ENCODE results near the gene PPIF.

PPIF gene

DNA sequence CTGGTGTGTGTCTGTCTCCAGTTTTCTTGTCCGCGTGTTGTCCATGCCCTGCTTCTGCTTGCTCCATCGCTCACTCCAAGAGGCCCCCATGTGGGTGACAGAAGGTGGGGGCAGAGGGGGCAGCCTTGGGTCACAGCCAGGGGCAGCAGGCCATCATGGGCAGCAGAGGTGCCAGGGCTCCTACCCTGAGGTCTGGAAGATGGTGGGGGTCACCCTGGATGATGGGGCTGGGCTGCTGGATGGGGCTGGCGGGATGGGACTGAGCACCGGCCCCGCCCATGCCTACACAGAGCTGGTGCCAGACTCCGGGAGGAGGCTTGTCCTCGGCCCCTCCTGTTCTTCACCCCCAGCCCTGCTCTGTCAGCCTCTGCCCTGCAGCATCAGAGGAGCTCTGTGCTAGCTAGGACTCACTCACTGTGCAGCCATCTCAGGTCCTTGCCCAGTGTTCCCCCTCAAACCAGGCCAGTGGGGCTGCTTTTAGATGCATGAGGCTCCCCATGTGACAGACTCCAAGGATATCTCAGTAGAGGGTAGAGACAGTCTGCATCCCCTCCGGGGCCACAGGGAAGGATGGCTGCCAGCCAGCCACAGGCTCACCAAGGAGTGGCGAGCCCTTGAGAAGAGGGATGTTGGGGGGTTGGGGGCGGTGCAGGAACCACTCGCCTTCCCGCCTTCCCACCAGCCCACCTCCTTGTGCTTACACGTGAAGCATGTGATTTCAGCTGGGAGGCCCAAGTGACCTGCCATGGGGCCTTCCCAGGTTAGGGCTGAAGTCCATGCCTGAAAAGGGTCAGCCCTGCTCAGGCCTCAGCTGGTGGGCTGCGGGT is 35.5 kb upstream of the PPIF start:
- TF ChIP-seq, protein P1, sequence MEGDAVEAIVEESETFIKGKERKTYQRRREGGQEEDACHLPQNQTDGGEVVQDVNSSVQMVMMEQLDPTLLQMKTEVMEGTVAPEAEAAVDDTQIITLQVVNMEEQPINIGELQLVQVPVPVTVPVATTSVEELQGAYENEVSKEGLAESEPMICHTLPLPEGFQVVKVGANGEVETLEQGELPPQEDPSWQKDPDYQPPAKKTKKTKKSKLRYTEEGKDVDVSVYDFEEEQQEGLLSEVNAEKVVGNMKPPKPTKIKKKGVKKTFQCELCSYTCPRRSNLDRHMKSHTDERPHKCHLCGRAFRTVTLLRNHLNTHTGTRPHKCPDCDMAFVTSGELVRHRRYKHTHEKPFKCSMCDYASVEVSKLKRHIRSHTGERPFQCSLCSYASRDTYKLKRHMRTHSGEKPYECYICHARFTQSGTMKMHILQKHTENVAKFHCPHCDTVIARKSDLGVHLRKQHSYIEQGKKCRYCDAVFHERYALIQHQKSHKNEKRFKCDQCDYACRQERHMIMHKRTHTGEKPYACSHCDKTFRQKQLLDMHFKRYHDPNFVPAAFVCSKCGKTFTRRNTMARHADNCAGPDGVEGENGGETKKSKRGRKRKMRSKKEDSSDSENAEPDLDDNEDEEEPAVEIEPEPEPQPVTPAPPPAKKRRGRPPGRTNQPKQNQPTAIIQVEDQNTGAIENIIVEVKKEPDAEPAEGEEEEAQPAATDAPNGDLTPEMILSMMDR (IDR thresholded peaks at IDR 0.05): no peak
- Histone ChIP-seq H3K9me3 (no peaks in the 10 kb centered on the region), H3K36me3 (peaks cover 82% of the 10 kb centered on the region), H3K27ac (no peak overlapping the region), H3K4me1 (ENCODE audit: control insufficient read depth in 1 of 2, insufficient read depth in 1 of 2, low read depth in 1 of 2, low read length in 1 of 2) (peaks cover 16 to 17% of the 10 kb centered on the region in 2 experiments), H3K27me3 (no peaks in the 10 kb centered on the region), H3K4me3 (ENCODE audit: low read depth in 1 of 2, low read length in 1 of 2) (no peak overlapping the region)

DNA sequence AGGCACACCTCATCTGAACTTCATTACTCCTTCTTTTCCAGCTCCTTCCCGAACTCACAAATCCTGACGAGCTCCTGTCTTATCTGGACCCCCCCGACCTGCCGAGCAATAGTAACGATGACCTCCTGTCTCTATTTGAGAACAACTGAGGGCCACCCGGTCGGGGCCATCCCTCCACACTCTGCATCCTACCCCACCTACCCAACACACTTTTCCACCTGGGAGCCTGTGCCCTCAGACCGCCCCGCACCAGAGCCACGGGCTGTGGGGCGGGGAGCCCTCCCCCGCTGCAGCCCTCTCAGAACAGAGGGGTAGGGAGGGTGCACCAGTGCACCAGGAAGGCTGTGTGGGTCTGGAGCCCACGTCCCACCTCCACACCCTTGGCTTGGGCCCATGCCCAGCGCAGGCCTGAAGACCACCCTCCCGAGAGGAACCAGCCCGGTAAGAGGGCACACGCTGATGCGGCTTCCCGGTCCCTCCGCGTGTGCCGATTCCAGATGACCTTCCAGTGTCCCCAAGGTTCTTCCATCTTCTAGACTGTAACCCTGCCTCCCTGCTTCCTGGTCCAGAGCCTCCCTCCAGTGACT is 34.6 kb upstream of the PPIF start:
- Histone ChIP-seq H3K9me3 (no peaks in the 10 kb centered on the region), H3K36me3 (peaks cover 73% of the 10 kb centered on the region), H3K4me1 (ENCODE audit: control insufficient read depth in 1 of 2, insufficient read depth in 1 of 2, low read depth in 1 of 2, low read length in 1 of 2) (peaks cover 25 to 26% of the 10 kb centered on the region in 2 experiments), H3K4me3 (ENCODE audit: low read depth in 1 of 2, low read length in 1 of 2) (no peak overlapping the region), H3K27me3 (no peaks in the 10 kb centered on the region), H3K27ac (no peak overlapping the region)
- TF ChIP-seq, protein P1 (IDR thresholded peaks at IDR 0.05): no peak

DNA sequence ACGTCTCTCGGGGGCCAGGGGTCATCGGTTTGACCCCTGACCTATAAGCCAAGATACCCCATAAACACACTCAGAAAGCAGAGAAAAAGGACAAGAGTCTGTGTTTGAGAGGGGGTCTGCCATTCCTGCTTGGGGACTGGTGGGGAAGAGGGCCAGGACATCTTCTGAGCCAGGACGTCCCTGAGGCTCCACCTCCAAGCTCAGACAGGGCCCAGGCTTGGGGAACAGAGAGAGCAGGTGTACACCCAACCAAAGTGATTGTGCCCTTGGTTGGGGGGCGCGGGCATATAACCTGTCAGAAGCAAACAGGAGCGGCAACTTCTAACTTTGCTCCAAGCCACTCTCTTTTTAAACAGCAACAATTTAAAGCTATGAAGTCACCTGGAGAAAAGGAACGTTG is 33.9 kb upstream of the PPIF start:
- Histone ChIP-seq H3K4me1 (ENCODE audit: control insufficient read depth in 1 of 2, insufficient read depth in 1 of 2, low read depth in 1 of 2, low read length in 1 of 2) (peaks cover 31 to 32% of the 10 kb centered on the region in 2 experiments), H3K9me3 (no peaks in the 10 kb centered on the region), H3K36me3 (peaks cover 67% of the 10 kb centered on the region), H3K4me3 (ENCODE audit: low read depth in 1 of 2, low read length in 1 of 2) (no peak overlapping the region), H3K27me3 (no peaks in the 10 kb centered on the region), H3K27ac (peak overlapping the region; percentile 18)
- TF ChIP-seq, protein P1 (IDR thresholded peaks at IDR 0.05): no peak

DNA sequence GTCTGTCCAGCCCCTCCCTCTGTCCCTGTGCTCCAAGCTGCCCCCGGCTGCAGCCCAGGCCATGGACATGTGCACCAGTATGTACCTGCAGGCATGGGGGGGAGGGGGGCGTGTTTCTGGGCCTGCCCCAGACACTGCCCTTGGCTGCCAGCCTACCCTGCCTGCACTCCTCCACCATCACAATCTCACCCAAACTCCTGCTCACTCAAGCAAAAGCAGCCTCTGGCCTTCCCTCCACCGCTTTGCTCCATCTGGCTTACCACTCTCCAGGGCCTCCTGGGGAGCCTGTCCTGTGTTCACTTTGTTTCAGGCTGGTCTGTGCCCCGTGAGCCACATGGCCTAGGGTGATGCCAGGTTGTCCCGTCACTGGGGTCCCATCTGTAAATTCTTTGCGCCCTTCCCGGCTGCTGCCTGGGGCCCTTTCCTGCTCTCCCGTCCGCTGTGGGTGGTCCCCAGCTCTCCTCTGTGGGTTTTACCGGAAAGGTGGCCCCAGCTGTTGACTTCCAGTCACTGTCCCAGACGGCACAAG is 33.3 kb upstream of the PPIF start:
- TF ChIP-seq, protein P1 (IDR thresholded peaks at IDR 0.05): no peak
- Histone ChIP-seq H3K36me3 (peaks cover 60% of the 10 kb centered on the region), H3K4me1 (ENCODE audit: control insufficient read depth in 1 of 2, insufficient read depth in 1 of 2, low read depth in 1 of 2, low read length in 1 of 2) (peaks cover 37 to 39% of the 10 kb centered on the region in 2 experiments), H3K4me3 (ENCODE audit: low read depth in 1 of 2, low read length in 1 of 2) (no peak overlapping the region), H3K27ac (no peak overlapping the region), H3K9me3 (no peaks in the 10 kb centered on the region), H3K27me3 (no peaks in the 10 kb centered on the region)

DNA sequence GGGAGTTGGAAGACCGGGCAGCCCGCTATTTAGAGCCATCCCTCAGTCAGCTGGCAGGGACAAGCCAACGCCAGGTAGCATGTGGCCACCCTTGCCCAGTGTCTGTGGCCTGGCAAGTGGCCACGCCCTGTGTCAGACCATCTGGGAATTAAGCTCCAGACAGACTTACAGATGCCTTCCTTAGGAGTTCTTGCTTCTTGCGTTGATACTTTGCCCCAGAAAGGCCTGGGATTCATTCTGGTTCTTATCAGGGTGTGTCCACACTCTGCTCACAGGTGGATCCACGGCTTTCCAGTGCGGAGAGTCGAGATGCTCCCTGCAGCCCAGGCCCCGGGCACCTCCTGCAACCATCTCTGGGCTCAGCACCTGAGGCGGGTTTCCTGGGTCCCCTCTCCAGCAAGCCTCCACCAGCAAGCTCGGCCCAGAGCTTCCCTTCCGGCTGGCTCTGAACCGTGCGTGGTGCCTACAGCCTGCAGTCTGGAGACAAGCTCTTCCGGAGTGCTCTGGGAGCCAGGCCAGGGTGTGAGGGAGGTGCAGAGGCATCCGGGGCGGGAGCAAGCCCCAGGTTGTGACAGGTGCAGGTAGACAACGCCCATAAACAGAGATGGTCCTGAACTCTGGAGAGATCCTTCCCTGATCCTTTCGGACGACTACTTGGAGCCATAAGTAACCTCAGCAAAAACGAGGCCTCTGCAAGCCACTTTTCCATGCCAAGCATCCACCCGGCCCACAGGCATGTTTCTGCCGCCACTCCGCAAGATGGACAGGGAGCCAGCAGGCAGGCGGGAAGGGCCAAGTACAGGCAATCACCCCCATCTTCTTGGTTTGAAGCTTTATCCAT is 32.3 kb upstream of the PPIF start:
- Histone ChIP-seq H3K4me1 (ENCODE audit: control insufficient read depth in 1 of 2, insufficient read depth in 1 of 2, low read depth in 1 of 2, low read length in 1 of 2) (peaks cover 38 to 40% of the 10 kb centered on the region in 2 experiments), H3K4me3 (ENCODE audit: low read depth in 1 of 2, low read length in 1 of 2) (no peak overlapping the region), H3K36me3 (peaks cover 50% of the 10 kb centered on the region), H3K9me3 (no peaks in the 10 kb centered on the region), H3K27ac (no peak overlapping the region), H3K27me3 (no peaks in the 10 kb centered on the region)
- TF ChIP-seq, protein P1 (IDR thresholded peaks at IDR 0.05): no peak

All from neutrophil (primary cell).